DND-41 (cell line): ENCODE data around the gene PCDHGA6.

ENCODE experiments used
- EZH2 ChIP-seq: IDR thresholded peaks from 3 replicates; pipeline ENCODE4 v1.6.1; 2012; ENCODE audit warnings: borderline replicate concordance, low read depth, mild to moderate bottlenecking, moderate library complexity, low read length, inconsistent platforms; ENCODE audit not compliant: severe bottlenecking
- TF ChIP-seq, protein P1 (sequence below): IDR thresholded peaks from 2 replicates; pipeline ENCODE4 v1.5.1; 2012; ENCODE audit warnings: borderline replicate concordance, low read length, moderate library complexity, mild to moderate bottlenecking; ENCODE audit not compliant: poor library complexity, severe bottlenecking; ENCODE audit errors: extremely low read depth

DNA sequence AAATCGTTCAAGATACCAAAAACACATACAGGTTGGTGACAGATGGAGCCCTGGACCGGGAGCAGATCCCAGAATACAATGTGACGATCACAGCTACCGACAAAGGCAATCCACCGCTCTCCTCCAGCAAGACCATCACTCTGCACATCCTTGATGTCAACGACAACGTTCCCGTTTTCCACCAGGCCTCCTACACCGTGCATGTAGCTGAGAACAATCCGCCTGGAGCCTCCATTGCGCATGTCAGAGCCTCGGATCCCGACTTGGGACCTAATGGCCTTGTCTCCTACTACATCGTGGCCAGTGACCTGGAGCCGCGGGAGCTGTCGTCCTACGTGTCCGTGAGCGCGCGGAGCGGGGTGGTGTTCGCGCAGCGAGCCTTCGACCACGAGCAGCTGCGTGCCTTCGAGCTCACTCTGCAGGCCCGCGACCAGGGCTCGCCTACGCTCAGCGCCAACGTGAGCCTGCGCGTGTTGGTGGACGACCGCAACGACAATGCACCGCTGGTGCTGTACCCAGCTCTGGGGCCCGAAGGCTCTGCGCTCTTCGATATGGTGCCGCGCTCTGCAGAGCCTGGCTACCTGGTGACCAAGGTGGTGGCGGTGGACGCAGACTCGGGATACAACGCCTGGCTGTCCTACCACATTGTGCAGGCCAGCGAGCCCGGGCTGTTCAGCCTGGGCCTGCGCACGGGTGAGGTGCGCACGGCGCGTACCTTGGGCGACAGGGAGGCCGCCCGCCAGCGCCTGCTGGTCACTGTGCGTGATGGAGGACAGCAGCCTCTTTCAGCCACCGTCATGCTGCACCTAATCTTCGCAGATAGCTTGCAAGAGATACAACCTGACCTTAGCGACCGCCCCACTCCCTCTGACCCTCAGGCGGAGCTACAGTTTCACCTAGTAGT, 1.9 kb upstream of the PCDHGA6 start:
- TF ChIP-seq, protein P1, sequence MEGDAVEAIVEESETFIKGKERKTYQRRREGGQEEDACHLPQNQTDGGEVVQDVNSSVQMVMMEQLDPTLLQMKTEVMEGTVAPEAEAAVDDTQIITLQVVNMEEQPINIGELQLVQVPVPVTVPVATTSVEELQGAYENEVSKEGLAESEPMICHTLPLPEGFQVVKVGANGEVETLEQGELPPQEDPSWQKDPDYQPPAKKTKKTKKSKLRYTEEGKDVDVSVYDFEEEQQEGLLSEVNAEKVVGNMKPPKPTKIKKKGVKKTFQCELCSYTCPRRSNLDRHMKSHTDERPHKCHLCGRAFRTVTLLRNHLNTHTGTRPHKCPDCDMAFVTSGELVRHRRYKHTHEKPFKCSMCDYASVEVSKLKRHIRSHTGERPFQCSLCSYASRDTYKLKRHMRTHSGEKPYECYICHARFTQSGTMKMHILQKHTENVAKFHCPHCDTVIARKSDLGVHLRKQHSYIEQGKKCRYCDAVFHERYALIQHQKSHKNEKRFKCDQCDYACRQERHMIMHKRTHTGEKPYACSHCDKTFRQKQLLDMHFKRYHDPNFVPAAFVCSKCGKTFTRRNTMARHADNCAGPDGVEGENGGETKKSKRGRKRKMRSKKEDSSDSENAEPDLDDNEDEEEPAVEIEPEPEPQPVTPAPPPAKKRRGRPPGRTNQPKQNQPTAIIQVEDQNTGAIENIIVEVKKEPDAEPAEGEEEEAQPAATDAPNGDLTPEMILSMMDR = no peak
- no peak for TF ChIP-seq EZH2
